ENCODE measurements around the gene PCSK4. TPM values are rescaled to one million over a fixed set of nuclear protein-coding genes. Genes with fewer than 3 reads are reported as not detected.
"Not testable (repeated sequence)": the region's sequence is repeated elsewhere in the genome, so short reads cannot be mapped to it uniquely, and the experiment has no call there.

The PCSK4 gene
- total RNA-seq, 1 donor from 2014 or later, result 4.3 TPM

- Histone ChIP-seq H3K27ac (no peak overlapping the region), H3K9me3 (no peaks in the 10 kb centered on the region), H3K4me3 (no peak overlapping the region), H3K4me1 (peaks cover 11% of the 10 kb centered on the region), H3K27me3 (no peaks in the 10 kb centered on the region), H3K36me3 (no peaks in the 10 kb centered on the region)
- TF ChIP-seq CTCF (IDR thresholded peaks at IDR 0.05), result no peak
- no peak for ATAC-seq
- DNase-seq, result no peak
- intact Hi-C loops (cut with DNase I), result no loop called here
Measured at GRCh38 chr19:1482361-1483130, 7.6 kb downstream of the PCSK4 start.

- Histone ChIP-seq H3K9me3 (no peaks in the 10 kb centered on the region), H3K27me3 (no peaks in the 10 kb centered on the region), H3K36me3 (no peaks in the 10 kb centered on the region), H3K27ac (no peak overlapping the region), H3K4me3 (no peak overlapping the region), H3K4me1 (peaks cover 11% of the 10 kb centered on the region)
- ATAC-seq (no peak), DNase-seq (peak; percentile 65)
- TF ChIP-seq CTCF (IDR thresholded peaks at IDR 0.05), result no peak
- intact Hi-C loops (cut with DNase I), result no loop called here
Measured at GRCh38 chr19:1481893-1482360, 8.2 kb downstream of the PCSK4 start.

- DNase-seq (no peak), ATAC-seq (no peak)
- no peak for TF ChIP-seq CTCF (IDR thresholded peaks at IDR 0.05)
- Histone ChIP-seq H3K27me3 (no peaks in the 10 kb centered on the region), H3K36me3 (no peaks in the 10 kb centered on the region), H3K27ac (no peak overlapping the region), H3K4me1 (peaks cover 11% of the 10 kb centered on the region), H3K4me3 (no peak overlapping the region), H3K9me3 (no peaks in the 10 kb centered on the region)
- intact Hi-C loops (cut with DNase I), result no loop called here
Measured at GRCh38 chr19:1481224-1481892, 8.8 kb downstream of the PCSK4 start.

- DNase-seq, result peak; percentile 98
- Histone ChIP-seq H3K4me3 (peak within 1 kb of the TSS; percentile 97), H3K27me3 (no peaks in the 10 kb centered on the region), H3K27ac (peak within 1 kb of the TSS; percentile 80), H3K9me3 (no peaks in the 10 kb centered on the region), H3K4me1 (peaks cover 11% of the 10 kb centered on the region), H3K36me3 (no peaks in the 10 kb centered on the region)
- intact Hi-C loops (cut with DNase I), result no loop called here
- peak; percentile 96 for ATAC-seq
- no peak for TF ChIP-seq CTCF (IDR thresholded peaks at IDR 0.05)
Measured at GRCh38 chr19:1478934-1479707, 11.0 kb downstream of the PCSK4 start, which contains the start of gene C19orf25. Gene C19orf25 (minus strand): TSS chr19:1479215. CDS start chr19:1478903, 312 bp downstream.

- H3K4me3 ChIP-seq; ATAC-seq; intact Hi-C loops (cut with DNase I); H3K36me3 ChIP-seq; DNase-seq; H3K27ac ChIP-seq; H3K9me3 ChIP-seq: not testable (repeated sequence)
- Histone ChIP-seq H3K4me1 (peaks cover 11% of the 10 kb centered on the region), H3K27me3 (peaks cover 18% of the 10 kb centered on the region)
Measured at GRCh38 chr19:1477056-1477455, 13.1 kb downstream of the PCSK4 start.

Data from upper lobe of right lung (tissue), 1 donor.